ENCODE results near the gene HSD11B2. TPM values are rescaled to one million over a fixed set of nuclear protein-coding genes. Genes with fewer than 3 reads are reported as not detected.

HSD11B2 gene
- total RNA-seq, 1 experiment from 2014 or later: 33.5 TPM

- Histone ChIP-seq H3K56ac (ENCODE audit: insufficient read length, low read depth, low read length) (no peak overlapping the region), H2BK20ac (ENCODE audit: low read depth, low read length, poor library complexity, severe bottlenecking) (no peak overlapping the region), H3K14ac (ENCODE audit: insufficient read depth, low read length) (no peak overlapping the region), H3K4me1 (ENCODE audit: insufficient read depth, low read length) (peaks cover 17% of the 10 kb centered on the region; the same call in 1 of the 2 replicates), H2AK5ac (ENCODE audit: insufficient read length, low read length) (no peak overlapping the region), H4K5ac (ENCODE audit: insufficient read length, low read depth, low read length) (no peak overlapping the region), H4K20me1 (ENCODE audit: control insufficient read depth, insufficient read depth, insufficient read length) (no peaks in the 10 kb centered on the region), H3K79me2 (ENCODE audit: insufficient read depth, low read length) (no peaks in the 10 kb centered on the region; the same call in 1 of the 2 replicates), H2BK12ac (ENCODE audit: insufficient read length, low read depth, low read length) (no peak overlapping the region), H3K23ac (ENCODE audit: insufficient read length, low read depth, low read length) (no peak overlapping the region), H3K9ac (ENCODE audit: extremely low read depth, insufficient read length, low read length) (no peak overlapping the region), H2AFZ (ENCODE audit: low read length) (no peak overlapping the region), H3K9me3 (ENCODE audit: control insufficient read depth, low read depth, low read length) (no peaks in the 10 kb centered on the region), H2BK5ac (ENCODE audit: insufficient read length, low read length) (no peak overlapping the region), H3K79me1 (ENCODE audit: insufficient read depth, low read depth, low read length, poor library complexity, severe bottlenecking) (no peaks in the 10 kb centered on the region), H4K91ac (ENCODE audit: insufficient read length, low read depth, low read length) (no peak overlapping the region), H2BK120ac (ENCODE audit: low read depth, low read length, poor library complexity, severe bottlenecking) (no peak overlapping the region), H3K4me2 (ENCODE audit: insufficient read depth, insufficient read length, low read length) (peak overlapping the region; percentile 67), H3K4ac (ENCODE audit: low read depth, low read length) (no peak overlapping the region), H4K8ac (replicated peaks; ENCODE audit: insufficient read length, low read depth, low read length) (no peak overlapping the region), H3K27ac (ENCODE audit: insufficient read length, low read depth, low read length) (no peak overlapping the region), H3K18ac (ENCODE audit: insufficient read length, low read depth, low read length) (no peak overlapping the region), H3K23me2 (ENCODE audit: insufficient read length, low read depth, low read length, poor library complexity, severe bottlenecking) (peaks cover 17% of the 10 kb centered on the region), H2BK15ac (ENCODE audit: low read depth, low read length) (no peak overlapping the region), H3T11ph (ENCODE audit: low read length) (no peak overlapping the region), H3K27me3 (ENCODE audit: insufficient read depth, low read length) (no peaks in the 10 kb centered on the region; the same call in 1 of the 2 replicates)
- Mint-ChIP-seq H3K36me3 (ENCODE audit: insufficient read depth in 1 of 3, low read depth in 3 of 3) (peaks cover 0 to 3% (median 0%) of the 10 kb centered on the region in 3 experiments; a peak in 2 of 7 replicates), H3K27me3 (ENCODE audit: low read depth) (peaks cover 16% of the 10 kb centered on the region), H3K27ac (peak overlapping the region in 1 of 3 experiments; percentile 52; a peak in 2 of 7 replicates), H3K4me3 (peak overlapping the region; percentile 80 to 90), H3K9me3 (no peaks in the 10 kb centered on the region), H3K4me1 (peaks cover 73% of the 10 kb centered on the region in 2 experiments)
- no CpG with 5 or more reads among the region's 3 CpGs for WGBS (ENCODE audit: extremely low coverage, insufficient read length, low lambda C conversion rate)
- TF ChIP-seq CTCF (conservative IDR thresholded peaks at IDR 0.05): no peak
- no peak for DNase-seq
These were observed 1.7 kb upstream of the HSD11B2 start for GRCh38 chr16:67429053-67429798.

Data from H9 (cell line).